ENCODE measurements around the gene AKAP13.
"Not testable (repeated sequence)": the region's sequence is repeated elsewhere in the genome, so short reads cannot be mapped to it uniquely, and the experiment has no call there.

The AKAP13 gene

GRCh38 chr15:85483955-85484354, 103.6 kb downstream of the AKAP13 start:
- DNase-seq, result not testable (repeated sequence)

- not testable (repeated sequence) for DNase-seq
These were observed 104.5 kb downstream of the AKAP13 start for GRCh38 chr15:85484923-85485322.

GRCh38 chr15:85485956-85486567, 105.7 kb downstream of the AKAP13 start:
- peak; percentile 72 for DNase-seq

GRCh38 chr15:85487796-85488195, 107.4 kb downstream of the AKAP13 start:
- DNase-seq, result not testable (repeated sequence)

- DNase-seq, result no peak
These were observed 108.6 kb downstream of the AKAP13 start for GRCh38 chr15:85488997-85489396.

- DNase-seq, result no peak
These were observed 109.5 kb downstream of the AKAP13 start for GRCh38 chr15:85489773-85490493.

GRCh38 chr15:85490856-85491255, 110.5 kb downstream of the AKAP13 start:
- no peak for DNase-seq

GRCh38 chr15:85491691-85492090, 111.3 kb downstream of the AKAP13 start:
- no peak for DNase-seq

GRCh38 chr15:85492406-85492805, 112.0 kb downstream of the AKAP13 start:
- no peak for DNase-seq

GRCh38 chr15:85493260-85493659, 112.9 kb downstream of the AKAP13 start:
- no peak for DNase-seq

- DNase-seq, result peak; percentile 58
These were observed 113.8 kb downstream of the AKAP13 start for GRCh38 chr15:85494048-85494777.

- no peak for DNase-seq
These were observed 114.7 kb downstream of the AKAP13 start for GRCh38 chr15:85495096-85495495.

GRCh38 chr15:85495544-85495943, 115.1 kb downstream of the AKAP13 start:
- no peak for DNase-seq

GRCh38 chr15:85496151-85496550, 115.7 kb downstream of the AKAP13 start:
- DNase-seq, result no peak

- DNase-seq, result no peak
These were observed 116.3 kb downstream of the AKAP13 start for GRCh38 chr15:85496551-85497171.

GRCh38 chr15:85497172-85497569, 116.8 kb downstream of the AKAP13 start:
- no peak for DNase-seq

GRCh38 chr15:85498471-85498870, 118.1 kb downstream of the AKAP13 start:
- DNase-seq, result no peak

GRCh38 chr15:85499371-85499887, 119.0 kb downstream of the AKAP13 start:
- no peak for DNase-seq

GRCh38 chr15:85500060-85500708, 119.8 kb downstream of the AKAP13 start:
- DNase-seq, result no peak

- no peak for DNase-seq
These were observed 120.3 kb downstream of the AKAP13 start for GRCh38 chr15:85500729-85501128.

- DNase-seq, result no peak
These were observed 121.2 kb downstream of the AKAP13 start for GRCh38 chr15:85501574-85501973.

- no peak for DNase-seq
These were observed 122.9 kb downstream of the AKAP13 start for GRCh38 chr15:85503151-85503799.

Data from fibroblast of skin of scalp (primary cell).